NCI-H2227 (cell line): Measurements from ENCODE around the gene RRP36.

Experiments used
- DNase-seq: peaks from one replicate; lab custom pipeline; 2025; ENCODE audit not compliant: unreplicated experiment; lab: John Stamatoyannopoulos, UW

The RRP36 gene

DNA sequence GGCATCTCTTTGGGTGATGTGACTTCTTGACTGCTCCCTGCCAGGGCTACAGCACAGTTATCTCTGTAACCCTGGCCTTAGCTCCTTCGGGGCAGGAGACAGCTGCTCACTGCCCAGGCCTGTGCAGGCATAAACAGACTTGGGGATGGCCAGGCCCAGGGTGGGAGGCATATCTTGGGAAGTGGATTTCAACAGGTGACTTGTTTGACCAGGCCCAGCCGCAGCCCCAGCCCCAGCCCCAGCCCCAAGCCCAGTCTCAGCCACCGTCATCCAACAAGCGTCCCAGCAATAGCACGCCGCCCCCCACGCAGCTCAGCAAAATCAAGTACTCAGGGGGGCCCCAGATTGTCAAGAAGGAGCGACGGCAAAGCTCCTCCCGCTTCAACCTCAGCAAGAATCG is 15.2 kb upstream of the RRP36 start:
- no peak for DNase-seq

DNA sequence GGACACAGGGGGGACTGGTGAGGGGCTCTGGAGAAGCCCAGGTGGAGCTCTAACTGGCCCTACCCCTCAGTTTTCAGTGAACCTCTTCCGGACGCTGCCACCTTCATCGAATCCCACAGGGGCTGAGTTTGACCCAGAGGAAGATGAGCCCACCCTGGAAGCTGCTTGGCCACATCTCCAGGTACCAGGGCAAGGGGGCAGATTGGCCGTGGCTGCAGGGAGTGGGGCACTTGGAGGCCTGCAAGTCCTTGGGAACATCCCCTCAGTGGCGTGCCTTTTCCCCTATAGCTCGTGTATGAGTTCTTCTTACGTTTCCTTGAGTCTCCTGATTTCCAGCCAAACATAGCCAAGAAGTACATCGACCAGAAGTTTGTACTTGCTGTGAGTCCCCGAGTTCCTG is 14.3 kb upstream of the RRP36 start:
- no peak for DNase-seq

DNA sequence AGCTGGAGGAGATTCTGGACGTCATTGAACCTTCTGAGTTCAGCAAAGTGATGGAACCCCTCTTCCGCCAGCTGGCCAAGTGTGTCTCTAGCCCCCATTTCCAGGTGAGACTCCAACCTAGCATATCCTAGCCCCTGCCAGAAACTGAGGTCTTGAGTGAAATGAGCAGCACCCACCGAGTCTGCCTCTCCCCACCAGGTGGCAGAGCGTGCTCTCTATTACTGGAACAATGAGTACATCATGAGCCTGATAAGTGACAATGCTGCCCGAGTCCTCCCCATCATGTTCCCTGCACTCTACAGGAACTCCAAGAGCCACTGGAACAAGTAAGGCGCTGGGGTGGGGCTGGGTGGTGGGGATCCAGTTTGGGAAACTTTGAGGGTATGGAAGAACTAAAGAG is 12.3 kb upstream of the RRP36 start:
- peak; percentile 33 for DNase-seq

DNA sequence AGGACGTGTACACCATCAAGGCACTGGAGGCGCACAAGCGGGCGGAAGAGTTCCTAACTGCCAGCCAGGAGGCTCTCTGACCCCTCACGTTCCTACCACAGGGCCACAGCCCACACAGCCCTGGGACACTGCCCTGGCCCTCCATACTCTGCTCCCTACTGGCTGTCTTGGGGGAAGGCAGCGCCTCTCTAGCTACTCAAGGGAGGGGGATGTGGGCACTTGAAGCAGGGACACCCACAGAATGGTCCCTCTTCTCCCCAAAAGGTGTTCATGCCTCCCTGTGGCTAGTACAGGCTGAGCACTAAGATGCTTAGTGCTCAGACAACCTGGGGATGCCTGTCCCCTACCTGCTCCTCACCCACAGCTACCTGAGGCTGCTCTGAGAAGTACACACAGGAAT is 10.2 kb upstream of the RRP36 start:
- DNase-seq, result no peak

DNA sequence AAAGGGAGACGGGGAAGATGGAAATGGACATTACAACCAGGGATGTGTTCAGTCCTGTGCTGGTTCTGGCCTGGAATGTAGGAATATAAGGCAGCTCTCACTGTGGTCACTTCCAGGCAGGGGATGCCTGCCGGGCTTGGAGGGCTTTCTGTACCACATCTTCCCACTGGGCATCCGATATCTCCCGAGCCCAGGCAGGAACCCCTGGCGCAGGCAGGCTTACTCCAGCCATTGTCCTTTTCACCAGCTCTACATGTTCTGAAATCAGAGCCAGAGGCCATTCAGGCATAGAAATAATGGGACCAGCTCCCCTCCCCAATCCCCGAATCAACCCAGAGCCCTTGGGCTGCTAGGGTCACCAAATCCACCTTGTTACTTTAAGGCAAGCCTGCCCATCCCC is 9.1 kb upstream of the RRP36 start:
- no peak for DNase-seq

DNA sequence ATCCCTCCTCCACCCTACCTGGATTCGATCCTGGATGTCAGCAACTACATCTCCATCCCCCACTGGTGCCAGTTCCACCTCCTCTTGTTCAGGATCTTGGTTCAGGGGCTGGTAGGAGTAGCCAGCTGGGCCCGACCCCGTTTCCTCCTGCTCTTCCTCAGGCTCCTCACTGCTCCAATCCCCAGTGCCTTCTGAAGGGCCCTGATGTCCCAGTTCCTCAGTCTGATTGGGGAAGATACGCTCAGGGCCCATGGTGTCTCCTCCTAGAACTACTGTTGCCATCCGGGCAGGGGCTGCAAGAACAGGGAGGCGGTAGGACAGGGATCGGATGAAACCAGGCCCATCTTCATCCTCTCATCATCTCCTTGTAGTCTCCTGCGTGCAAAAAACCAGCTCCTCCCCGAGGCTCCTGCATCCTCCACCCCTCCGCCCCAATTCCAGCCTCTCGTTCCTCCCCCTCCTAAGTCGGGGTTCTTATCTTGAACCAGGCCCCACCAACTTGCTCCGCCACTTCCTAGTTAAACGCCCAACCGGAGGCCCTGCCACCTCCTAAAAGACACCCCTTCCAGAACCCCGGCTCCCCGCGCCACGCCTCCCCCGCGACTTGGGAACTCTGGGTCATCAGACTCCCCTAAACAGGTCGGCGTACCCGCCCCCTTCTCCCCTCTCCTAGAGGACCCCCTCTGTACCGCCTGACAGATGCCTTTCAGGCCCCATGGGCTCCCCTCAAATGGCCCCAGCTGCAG is 8.2 kb upstream of the RRP36 start:
- DNase-seq, result no peak

DNA sequence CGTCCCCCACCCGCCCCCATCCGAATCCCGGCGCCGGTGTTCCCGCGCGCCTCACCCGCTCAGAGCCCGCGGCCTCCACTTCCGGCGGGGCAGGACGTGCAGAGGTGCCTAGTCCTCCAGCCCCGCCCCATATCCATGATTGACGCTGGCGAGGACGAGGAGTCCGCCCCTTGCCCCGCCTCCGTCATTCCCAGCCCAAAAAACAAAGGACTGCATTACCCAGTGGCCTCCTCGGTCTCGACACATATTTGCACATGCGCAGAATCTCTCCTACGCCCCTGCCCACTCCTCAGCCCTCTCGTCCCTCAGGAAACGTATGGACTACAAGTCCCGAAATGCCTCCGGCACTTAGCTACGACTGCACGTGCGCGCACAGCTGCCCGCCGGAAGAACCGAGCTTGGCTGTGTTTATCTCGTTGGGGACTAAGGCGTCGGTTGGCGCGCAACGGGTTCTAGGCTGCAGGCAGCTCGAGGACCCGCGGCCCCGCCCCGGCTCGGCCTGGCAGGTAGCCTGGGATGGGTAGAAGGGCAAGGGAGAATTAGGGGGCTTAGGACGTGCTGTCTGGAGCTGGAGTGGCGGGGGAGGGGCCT is 7.5 kb upstream of the RRP36 start, which contains the start of the genes KLHDC3 and MEA1:
Gene KLHDC3 (plus strand): TSS at position 407 of the 591 bp plus-strand sequence. CDS start 2,944 bp downstream, outside the sequence.
Gene MEA1 (minus strand): TSS at position 104 of the 591 bp plus-strand sequence. CDS start 133 bp downstream, outside the sequence.
- peak; percentile 98 for DNase-seq

DNA sequence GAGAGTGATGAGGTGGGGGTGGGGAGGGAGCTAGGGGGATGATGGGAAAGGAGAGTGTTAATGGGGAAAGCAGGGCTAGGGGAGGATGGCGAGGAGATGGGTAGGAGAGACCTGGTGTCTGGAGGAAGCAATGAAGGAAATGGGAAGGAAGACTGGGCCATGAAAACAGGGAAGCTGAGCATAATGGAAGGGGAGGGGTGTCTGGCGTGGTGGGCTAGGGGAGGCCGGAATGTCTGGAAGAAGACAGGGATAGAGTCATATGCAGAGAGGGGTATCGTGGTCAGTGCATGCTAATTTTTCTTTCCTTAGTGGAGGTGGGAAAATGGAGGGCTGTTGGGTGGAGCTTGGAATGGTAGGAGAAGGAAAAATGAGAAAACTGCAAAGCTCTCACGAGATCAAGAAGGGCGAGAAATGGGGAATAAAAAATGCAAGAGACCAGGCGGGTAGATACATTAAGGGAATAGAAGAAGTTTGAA is 7.0 kb upstream of the RRP36 start:
- DNase-seq, result peak; percentile 42

DNA sequence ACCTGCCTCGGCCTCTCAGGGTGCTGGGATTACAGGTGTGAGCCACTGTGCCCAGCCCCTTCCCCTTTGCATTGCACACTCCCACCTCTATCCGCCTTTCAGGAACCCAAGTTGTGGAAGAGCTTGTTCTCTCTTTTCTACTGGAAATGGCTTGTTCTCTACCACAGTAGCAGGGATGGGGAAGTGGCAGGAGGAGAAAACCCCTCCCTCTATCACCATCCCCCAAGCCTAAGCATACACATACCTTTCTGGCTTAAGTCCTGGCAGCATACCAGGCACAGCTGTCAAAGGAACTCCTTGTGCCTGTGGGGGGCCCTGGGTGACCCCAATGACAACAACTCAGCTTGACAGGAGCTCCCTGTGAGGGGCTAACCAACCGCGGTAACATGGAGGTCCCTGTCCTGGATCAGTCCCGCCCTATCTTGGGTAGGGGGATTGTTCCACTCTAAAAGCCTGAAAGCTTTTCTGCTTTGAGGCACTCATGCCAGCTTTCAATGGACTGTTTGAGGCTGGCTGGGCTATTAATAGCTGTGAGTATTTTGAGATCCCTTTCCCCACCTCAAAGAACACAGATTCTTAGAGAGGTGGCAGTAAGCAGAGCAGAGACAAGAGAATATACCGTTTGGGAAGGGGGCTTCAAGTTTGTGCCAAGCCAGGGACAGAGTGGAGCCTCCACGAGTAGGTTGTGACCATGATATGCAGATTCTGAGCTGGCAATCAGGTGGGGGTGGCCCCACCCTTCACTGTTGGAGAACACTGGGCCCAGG is 5.1 kb upstream of the RRP36 start:
- DNase-seq, result no peak

DNA sequence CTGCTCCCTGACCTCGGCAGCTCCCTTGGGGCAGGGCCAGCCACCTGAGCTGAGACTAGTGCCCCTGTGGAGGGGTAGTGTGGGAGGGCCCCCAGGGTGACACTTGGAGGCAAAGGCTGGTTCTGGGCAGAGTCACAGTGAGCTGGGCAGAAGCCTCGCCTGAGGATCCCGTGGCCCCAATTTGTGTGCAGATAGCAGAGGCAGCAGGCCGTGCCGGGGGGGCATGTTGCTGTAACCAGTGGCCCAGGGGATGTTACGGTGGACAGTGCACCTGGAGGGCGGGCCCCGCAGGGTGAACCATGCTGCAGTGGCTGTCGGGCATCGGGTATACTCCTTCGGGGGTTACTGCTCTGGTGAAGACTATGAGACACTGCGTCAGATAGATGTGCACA is 4.5 kb upstream of the RRP36 start:
- no peak for DNase-seq

DNA sequence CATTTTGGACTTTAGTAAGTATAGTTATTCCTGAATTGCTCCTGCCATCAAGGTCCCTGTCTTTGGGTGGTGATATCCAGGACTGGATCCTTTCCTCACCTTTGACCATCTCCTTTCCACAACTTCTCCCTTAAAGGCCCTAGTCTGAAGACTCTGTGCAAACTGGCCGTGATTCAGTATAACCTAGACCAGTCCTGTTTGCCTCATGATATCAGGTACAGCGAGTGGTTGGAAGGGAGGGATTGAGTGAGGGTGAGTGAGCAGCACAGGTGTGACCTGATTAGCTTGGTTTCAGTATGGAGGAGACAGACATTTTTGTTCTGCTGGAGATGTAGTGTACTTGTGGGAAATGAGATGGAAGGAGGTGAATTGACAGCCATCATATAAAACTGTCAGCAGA is 2.3 kb upstream of the RRP36 start:
- no peak for DNase-seq

DNA sequence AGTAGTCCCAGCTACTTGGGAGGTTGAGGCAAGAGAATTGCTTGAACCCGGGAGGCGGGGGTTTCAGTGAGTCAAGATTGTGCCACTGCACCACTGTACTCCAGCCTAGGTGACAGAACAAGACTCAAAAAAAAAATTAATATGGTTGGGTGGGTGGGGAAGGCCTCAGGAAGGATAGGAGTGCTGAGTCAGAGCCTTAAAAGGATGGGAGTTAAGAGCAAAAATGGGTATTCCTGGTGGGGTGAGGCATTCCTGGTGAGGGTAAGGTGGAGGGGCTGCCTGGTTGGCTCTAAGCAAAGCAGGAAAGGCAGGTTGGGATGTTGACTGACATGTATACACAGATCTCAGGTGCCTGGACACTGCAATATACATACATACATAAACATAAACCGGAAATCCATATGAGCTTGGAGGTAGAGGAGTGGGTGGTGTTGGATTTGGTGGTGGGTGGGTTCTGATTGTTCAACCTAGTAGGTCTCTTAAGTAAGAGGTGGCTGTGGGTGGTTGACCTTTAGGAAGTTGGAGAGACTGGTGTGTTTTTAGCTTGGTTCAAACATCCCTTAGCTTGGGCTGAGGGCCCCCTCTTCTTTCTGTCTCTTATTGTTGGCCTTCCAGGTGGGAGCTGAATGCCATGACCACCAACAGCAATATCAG is 1.2 kb upstream of the RRP36 start:
- no peak for DNase-seq

DNA sequence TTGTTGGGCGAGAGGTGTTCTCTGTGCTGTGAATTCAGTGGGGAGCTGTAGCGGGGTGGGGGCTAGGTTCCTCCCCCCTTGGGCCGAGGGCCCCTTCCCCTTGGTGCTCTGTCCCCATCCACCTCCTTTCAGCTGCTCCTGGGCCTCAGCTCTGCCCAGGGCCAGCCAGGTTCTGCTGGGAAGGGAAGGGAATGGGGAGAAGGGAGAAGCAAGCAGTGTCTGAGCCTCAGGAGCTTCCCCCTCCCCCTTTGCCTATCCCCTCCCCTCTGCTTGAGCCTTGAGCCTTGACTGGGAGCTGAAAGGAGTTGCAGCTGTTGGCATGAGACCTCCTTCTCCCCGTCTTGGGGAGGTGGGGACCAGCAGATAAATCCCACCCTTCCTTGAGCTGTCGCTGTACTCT is 576 bp upstream of the RRP36 start:
- DNase-seq, result peak; percentile 45

DNA sequence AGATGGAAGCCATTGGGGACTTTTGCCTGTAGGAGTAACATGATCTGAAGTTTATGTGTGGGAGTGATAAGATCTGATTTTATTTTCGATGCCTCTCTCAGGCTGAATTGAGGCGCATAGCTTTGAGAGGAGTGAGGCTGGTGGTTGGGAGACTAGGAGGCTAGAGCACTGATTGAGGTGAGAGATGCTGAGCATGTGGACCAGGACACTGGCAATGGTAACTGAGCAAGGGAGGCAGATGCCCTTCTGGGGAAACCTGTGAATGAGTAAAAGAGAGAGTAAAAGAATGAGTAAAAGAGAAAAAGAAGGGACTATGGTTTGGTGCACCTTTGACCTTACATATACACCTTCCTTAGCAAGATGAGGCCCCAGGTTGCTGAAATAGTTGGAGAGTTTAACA is 3.0 kb downstream of the RRP36 start:
- no peak for DNase-seq

DNA sequence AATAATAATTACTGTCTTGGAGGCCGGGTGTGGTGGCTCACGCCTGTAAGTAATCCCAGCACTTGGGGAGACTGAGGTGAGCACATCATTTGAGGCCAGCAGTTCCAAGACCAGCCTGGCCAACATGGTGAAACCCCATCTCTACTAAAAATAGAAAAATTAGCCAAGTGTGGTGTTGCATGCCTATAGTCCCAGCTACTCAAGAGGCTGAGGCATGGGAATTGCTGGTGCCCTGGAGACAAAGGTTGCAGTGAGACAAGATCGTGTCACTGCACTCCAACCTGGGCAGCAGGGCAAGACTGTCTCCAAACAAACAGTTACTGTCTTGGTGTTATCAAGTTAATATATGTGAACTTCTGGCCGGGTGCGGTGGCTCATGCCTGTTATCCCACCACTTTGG is 4.9 kb downstream of the RRP36 start:
- no peak for DNase-seq

DNA sequence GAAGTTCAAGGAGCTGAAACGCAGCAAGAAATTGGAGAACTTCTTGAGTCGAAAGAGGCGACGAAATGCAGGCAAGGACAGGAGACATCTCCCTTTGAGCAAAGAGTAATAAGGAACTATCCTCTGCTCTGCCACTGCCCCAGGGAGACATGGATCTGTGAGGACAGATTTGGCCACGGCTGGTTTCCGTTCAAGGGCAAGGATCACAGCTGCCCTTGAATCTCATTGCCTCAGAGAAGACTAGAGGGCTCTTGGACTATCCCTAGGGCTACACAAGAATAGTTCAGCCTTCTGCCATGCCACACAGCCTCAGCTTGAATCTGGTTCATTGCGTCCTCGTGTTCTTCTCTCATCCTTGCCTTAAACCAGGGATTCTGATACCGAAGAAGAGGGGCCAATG is 7.7 kb downstream of the RRP36 start:
- DNase-seq, result no peak

DNA sequence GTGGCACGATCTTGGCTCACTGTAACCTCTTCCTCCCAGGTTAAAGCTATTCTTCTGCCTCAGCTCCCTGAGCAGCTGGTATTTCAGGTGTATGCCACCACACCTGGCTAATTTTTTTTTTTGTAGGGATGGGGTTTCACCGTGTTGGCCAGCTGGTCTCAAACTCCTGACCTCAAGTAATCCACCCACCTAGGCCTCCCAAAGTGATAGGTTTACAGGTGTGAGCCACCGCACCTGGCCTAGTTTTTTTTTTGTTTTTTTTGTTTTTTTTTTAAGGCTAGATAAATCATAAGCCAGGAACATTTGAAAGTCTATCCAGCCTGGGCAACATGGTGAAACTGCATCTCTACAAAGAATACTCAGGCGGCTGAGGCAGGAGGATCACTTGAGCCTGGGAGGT is 10.9 kb downstream of the RRP36 start:
- DNase-seq, result no peak

DNA sequence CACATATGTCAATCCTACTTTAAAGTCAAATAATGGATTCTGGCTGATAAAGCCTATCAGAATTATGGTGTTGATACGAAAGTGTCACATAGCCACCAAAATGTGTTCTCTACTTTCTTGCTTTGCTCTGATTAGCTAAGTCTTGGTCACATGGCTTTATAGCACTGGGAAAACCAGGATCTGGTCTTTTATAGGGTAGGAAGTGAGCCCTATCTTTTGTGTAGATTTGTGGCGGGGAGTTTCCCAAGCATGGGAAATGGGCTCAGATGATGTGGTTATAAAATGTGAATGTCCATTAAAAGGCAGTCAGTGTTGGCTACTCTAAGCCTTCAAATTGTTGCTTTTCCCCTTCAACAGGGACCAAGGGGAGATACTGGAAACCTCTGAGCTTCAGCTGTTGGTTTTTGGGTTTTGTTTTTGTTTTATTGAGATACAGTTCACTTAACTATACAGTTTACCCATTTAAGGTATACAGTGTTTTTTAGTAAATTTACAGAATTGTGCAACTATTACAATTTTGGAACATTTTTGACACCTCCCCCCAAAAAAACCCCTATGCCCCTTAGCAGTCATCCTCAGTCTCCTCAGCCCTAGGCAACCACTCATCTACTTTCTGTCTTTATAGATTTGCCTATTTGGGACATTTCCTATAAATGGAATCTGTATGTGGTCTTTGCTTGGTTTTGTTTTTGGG is 12.2 kb downstream of the RRP36 start:
- DNase-seq, result no peak

DNA sequence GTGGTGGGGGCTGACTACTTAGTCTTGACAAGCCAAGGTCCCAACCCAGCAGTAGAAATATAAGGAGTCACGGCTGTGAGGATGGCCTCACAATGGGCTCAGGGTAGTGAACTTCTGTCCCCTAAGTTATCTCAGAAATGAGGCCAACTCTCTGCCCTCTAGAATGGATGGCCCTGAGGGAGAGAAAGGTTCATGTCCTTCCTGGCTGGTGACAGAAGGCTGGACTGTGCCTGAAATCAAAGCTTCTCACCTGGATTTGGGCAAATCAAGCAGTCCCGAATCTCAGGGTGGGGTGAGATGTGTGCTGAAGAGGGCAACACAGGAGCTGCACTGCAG is 12.7 kb downstream of the RRP36 start:
- DNase-seq, result no peak

DNA sequence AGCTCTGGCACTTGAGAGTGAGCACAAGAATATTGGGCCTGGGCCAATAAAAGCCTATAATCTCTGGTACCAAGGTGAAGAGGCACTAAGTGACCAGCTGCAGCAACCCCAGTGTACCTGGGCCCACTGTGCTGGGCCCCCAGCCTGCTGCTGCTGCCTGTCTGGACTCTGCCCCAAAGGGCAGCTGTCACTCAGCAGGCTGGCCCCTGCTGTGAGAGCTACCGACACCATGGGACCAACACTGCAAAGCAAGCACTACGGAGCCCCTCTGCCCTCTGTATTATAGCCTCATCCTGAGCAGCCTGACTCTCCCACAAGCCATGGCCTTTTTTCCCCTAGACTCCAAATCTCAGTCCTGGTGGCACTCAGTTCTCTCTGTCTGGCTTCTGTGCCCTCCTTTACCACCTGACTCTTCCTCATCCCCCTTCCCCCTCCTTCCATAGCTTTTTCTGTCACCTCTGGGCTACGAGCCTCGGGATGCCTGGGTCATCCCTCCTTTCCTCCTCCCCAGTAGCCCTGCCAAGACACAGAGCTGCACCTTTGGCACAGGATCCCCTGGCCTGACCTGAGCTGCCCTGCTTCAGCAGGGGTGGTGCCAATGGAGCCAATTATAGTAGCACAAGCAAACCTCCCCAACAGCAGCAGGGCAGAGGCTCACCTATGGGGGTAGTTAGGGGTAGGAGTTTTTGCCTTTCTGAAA is 14.2 kb downstream of the RRP36 start:
- no peak for DNase-seq
